Lung (tissue), 13 donors: ENCODE data around the gene SCYGR7. TPM values are rescaled to one million over a fixed set of nuclear protein-coding genes. Genes with fewer than 3 reads are reported as not detected.

ENCODE experiments used
- ATAC-seq: fragments of 200-7000 bp; cut with Tn5 transposase; one replicate; pipeline ENCODE4 v1.9.1; 2020; ENCODE audit warnings: moderate number of reproducible peaks; ENCODE audit not compliant: insufficient read depth, low FRiP score
- DNase-seq, 3 donors: peaks; one replicate each; pipeline ENCODE4 v3.0.0-alpha.2; 2013 to 2017
- H3K27ac ChIP-seq, 2 donors: one replicate each; pipeline ENCODE4 v1.5.1; 2013; ENCODE audit warnings: mild to moderate bottlenecking in 2 of 2, moderate library complexity in 2 of 2, control low read depth in 1 of 2, inconsistent platforms in 1 of 2, low read depth in 1 of 2, low read length in 1 of 2
- H3K27me3 ChIP-seq, 3 donors: one replicate each; pipeline ENCODE4 v1.5.1; 2013; ENCODE audit warnings: low read length in 2 of 3; ENCODE audit not compliant: control insufficient read depth in 3 of 3, insufficient read depth in 3 of 3
- H3K36me3 ChIP-seq, 4 donors: one replicate each; pipeline ENCODE4 v1.5.1; 2013; ENCODE audit warnings: low read length in 4 of 4, mild to moderate bottlenecking in 1 of 4, moderate library complexity in 1 of 4; ENCODE audit not compliant: control insufficient read depth in 4 of 4, insufficient read depth in 4 of 4
- H3K4me1 ChIP-seq, 5 donors: one replicate each; pipeline ENCODE4 v1.5.1; 2013; ENCODE audit warnings: low read length in 5 of 5, mild to moderate bottlenecking in 2 of 5, moderate library complexity in 1 of 5; ENCODE audit not compliant: control insufficient read depth in 5 of 5, insufficient read depth in 5 of 5
- H3K4me3 ChIP-seq: one replicate; pipeline ENCODE4 v1.5.1; 2013; ENCODE audit warnings: mild to moderate bottlenecking, control low read depth, moderate library complexity
- H3K9ac ChIP-seq, 2 donors: one replicate each; pipeline ENCODE4 v1.5.1; 2013; ENCODE audit warnings: low read length in 2 of 2, control low read depth in 1 of 2; ENCODE audit not compliant: insufficient read depth in 1 of 2
- H3K9me3 ChIP-seq, 4 donors: one replicate each; pipeline ENCODE4 v1.5.1; 2013; ENCODE audit warnings: low read length in 3 of 4, mild to moderate bottlenecking in 1 of 4, moderate library complexity in 1 of 4; ENCODE audit not compliant: control insufficient read depth in 4 of 4, insufficient read depth in 3 of 4
- WGBS, 2 donors: extraction: QIAGEN DNeasy Blood & Tissue Kit; methylation state at CpG; one replicate each; pipeline ENCODE4 v1.1.7; 2013; 5-methylcytosine and 5-hydroxymethylcytosine counted together
- polyA plus RNA-seq, 2 donors: library from polyadenylated mRNA; stranded (reverse); fragments of 200-250 nt; gene quantifications; one replicate each; pipeline ENCODE4 v1.2.1, GENCODE V29; 2013
- small RNA-seq: library from RNA; depleted of rRNA; stranded (forward); fragments of <200 nt; gene quantifications from one replicate; pipeline ENCODE3, GENCODE V24; 2014; ENCODE audit warnings: low replicate concordance
- total RNA-seq, 2 donors: library from RNA; depleted of rRNA in 1 of 2; stranded (reverse); fragments of >200 nt in 1 of 2; gene quantifications; one replicate each; pipeline ENCODE4 v1.2.1, GENCODE V29; 2014 to 2021
- TF ChIP-seq, protein P1 (sequence below): IDR thresholded peaks from 2 replicates; pipeline ENCODE4 v1.5.1; 2012; ENCODE audit warnings: mild to moderate bottlenecking; ENCODE audit errors: control extremely low read depth, extremely low read depth
- donor health status: control.
- donor health status: control.
- donor health status: Bipolar disorder and iron deficiency.
- donor health status: healthy.
- donor health status: DM: yes; HTN: yes; CAD: no.

The SCYGR7 gene
- total and polyA plus RNA-seq, 4 donors, result not detected

DNA sequence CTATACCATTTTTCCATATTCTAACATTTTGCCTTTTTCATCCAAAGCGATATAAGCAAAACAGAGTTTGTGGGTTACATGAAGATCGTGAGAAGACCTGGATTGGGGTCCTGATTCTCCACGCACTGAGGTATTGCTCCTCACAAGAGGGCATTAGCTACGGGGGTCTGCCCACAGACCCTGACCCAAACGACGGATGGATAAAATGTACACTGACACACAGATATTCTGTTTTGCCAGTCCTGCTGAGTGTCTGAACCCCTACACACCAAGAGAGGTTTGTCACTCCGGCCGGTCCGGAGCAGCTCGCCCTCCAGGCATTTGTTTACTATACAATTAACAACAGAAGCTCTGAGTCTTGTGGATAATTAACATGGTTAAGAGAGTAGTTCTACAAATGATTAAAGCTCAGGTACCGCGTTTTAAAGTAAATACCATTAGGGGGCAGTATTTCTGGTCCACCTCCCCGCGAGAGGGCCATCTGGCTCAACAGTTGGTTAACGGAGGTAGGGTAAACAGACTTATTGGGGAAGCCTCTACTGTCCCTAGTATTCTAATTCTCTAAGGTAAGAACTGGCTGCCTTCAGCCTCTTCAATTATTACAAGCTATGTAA lies 46.0 kb downstream of the SCYGR7 start:
- H3K4me3 ChIP-seq, result no peak overlapping the region

GRCh38 chr2:227774895-227775842 lies 47.0 kb downstream of the SCYGR7 start:
- no peak overlapping the region for H3K9ac ChIP-seq
- ATAC-seq (no peak), DNase-seq (no peak)
- no peak overlapping the region for H3K4me3 ChIP-seq
- H3K9me3 ChIP-seq, result no peaks in the 10 kb centered on the region
- no peak overlapping the region for H3K27ac ChIP-seq
- H3K27me3 ChIP-seq, result no peaks in the 10 kb centered on the region
- H3K4me1 ChIP-seq, result peaks cover 0 to 6% (median 0%) of the 10 kb centered on the region in 5 donors
- no peaks in the 10 kb centered on the region for H3K36me3 ChIP-seq
- TF ChIP-seq, protein P1, sequence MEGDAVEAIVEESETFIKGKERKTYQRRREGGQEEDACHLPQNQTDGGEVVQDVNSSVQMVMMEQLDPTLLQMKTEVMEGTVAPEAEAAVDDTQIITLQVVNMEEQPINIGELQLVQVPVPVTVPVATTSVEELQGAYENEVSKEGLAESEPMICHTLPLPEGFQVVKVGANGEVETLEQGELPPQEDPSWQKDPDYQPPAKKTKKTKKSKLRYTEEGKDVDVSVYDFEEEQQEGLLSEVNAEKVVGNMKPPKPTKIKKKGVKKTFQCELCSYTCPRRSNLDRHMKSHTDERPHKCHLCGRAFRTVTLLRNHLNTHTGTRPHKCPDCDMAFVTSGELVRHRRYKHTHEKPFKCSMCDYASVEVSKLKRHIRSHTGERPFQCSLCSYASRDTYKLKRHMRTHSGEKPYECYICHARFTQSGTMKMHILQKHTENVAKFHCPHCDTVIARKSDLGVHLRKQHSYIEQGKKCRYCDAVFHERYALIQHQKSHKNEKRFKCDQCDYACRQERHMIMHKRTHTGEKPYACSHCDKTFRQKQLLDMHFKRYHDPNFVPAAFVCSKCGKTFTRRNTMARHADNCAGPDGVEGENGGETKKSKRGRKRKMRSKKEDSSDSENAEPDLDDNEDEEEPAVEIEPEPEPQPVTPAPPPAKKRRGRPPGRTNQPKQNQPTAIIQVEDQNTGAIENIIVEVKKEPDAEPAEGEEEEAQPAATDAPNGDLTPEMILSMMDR, result no peak
- WGBS, 2 donors, result 86 to 91% methylated on average over 6 of the region's 6 CpGs

More for the DNA sequence above, 46.0 kb downstream of the SCYGR7 start:
- Histone ChIP-seq H3K4me1 (peaks cover 0 to 6% (median 0%) of the 10 kb centered on the region in 5 donors), H3K27me3 (no peaks in the 10 kb centered on the region), H3K9me3 (no peaks in the 10 kb centered on the region), H3K27ac (no peak overlapping the region), H3K9ac (no peak overlapping the region), H3K36me3 (no peaks in the 10 kb centered on the region)
- WGBS, 2 donors, result 59% methylated on average over 15 of the region's 15 CpGs
- TF ChIP-seq, protein P1, result no peak
- no peak for ATAC-seq
- DNase-seq, result no peak

Small RNAs within 50 kb of the gene (small RNA-seq; reads per million reads assigned to genes)
- not detected for gene RNA5SP121
- not detected for gene SNRPGP8

Other genes starting within 250 kb of the SCYGR7 start
- gene SCYGR2, start 129.4 kb upstream of the SCYGR7 start, total RNA-seq, result not detected
- gene SCYGR2, start 129.4 kb upstream of the SCYGR7 start, polyA plus RNA-seq, result not detected
- gene SCYGR3, start 113.5 kb upstream of the SCYGR7 start, total RNA-seq, result not detected
- not detected for gene SCYGR3, start 113.5 kb upstream of the SCYGR7 start, polyA plus RNA-seq
- not detected for gene SCYGR4, start 110.8 kb upstream of the SCYGR7 start, total RNA-seq
- gene SCYGR4, start 110.8 kb upstream of the SCYGR7 start, polyA plus RNA-seq, result not detected
- not detected for gene SCYGR5, start 61.5 kb upstream of the SCYGR7 start, total RNA-seq
- gene SCYGR5, start 61.5 kb upstream of the SCYGR7 start, polyA plus RNA-seq, result not detected
- 10 to 100 TPM; 28.1 to 56.5 TPM for gene SLC19A3, start 10.3 kb upstream of the SCYGR7 start, total RNA-seq
- gene SLC19A3, start 10.3 kb upstream of the SCYGR7 start, polyA plus RNA-seq, result 10 to 100 TPM in 1 of 2 donors, 1 to 10 TPM in 1; 4.6 to 11.0 TPM
- gene SCYGR6, start 3.6 kb upstream of the SCYGR7 start, total RNA-seq, result not detected
- not detected for gene SCYGR6, start 3.6 kb upstream of the SCYGR7 start, polyA plus RNA-seq
- not detected for gene SCYGR8, start 17.6 kb downstream of the SCYGR7 start, total RNA-seq
- gene SCYGR8, start 17.6 kb downstream of the SCYGR7 start, polyA plus RNA-seq, result not detected
- gene CCL20, start 85.5 kb downstream of the SCYGR7 start, total RNA-seq, result 10 to 100 TPM in 1 of 2 donors, 1 to 10 TPM in 1; 8.0 to 46.8 TPM
- gene CCL20, start 85.5 kb downstream of the SCYGR7 start, polyA plus RNA-seq, result 100 to 1,000 TPM in 1 of 2 donors, 10 to 100 TPM in 1; 48.2 to 712 TPM
- 10 to 100 TPM in 1 of 2 donors, 1 to 10 TPM in 1; 9.2 to 18.7 TPM for gene DAW1, start 143.3 kb downstream of the SCYGR7 start, total RNA-seq
- gene DAW1, start 143.3 kb downstream of the SCYGR7 start, polyA plus RNA-seq, result 10 to 100 TPM in 1 of 2 donors, 1 to 10 TPM in 1; 3.3 to 10.6 TPM